Vagina (tissue), 2 donors: Measurements from ENCODE around the gene ZNF711. TPM values are rescaled to one million over a fixed set of nuclear protein-coding genes. Genes with fewer than 3 reads are reported as not detected.
"Not testable (repeated sequence)": the region's sequence is repeated elsewhere in the genome, so short reads cannot be mapped to it uniquely, and the experiment has no call there.

Experiments
- DNase-seq, 2 donors: peaks; one replicate each; pipeline ENCODE4 v3.0.0-alpha.2; 2017; ENCODE audit errors: extremely low spot score in 2 of 2
- H3K27ac ChIP-seq: fragments of 200-600 bp; sonication (generic); one replicate; pipeline ENCODE4 v1.5.1; 2019
- H3K27me3 ChIP-seq: fragments of 200-600 bp; sonication (generic); one replicate; pipeline ENCODE4 v1.5.1; 2019
- H3K36me3 ChIP-seq, 2 donors: fragments of 200-600 bp; sonication (generic); one replicate each; pipeline ENCODE4 v1.5.1; 2017 to 2019
- H3K4me1 ChIP-seq: fragments of 200-600 bp; sonication (generic); one replicate; pipeline ENCODE4 v1.5.1; 2019
- H3K4me3 ChIP-seq, 2 donors: fragments of 200-600 bp; sonication (generic); 1 replicate in 1 of 2; 2 replicates in 1 of 2; pipeline ENCODE4 v1.5.1; 2016 to 2019
- H3K9me3 ChIP-seq: fragments of 200-600 bp; sonication (generic); one replicate; pipeline ENCODE4 v1.5.1; 2019
- CTCF ChIP-seq, 3 experiments: fragments of 450-650 bp in 2 of 3; fragments of 200-600 bp in 1 of 3; sonication (generic) in 1 of 3; IDR thresholded peaks; one replicate each; pipeline ENCODE4 v1.5.1; 2017 to 2019; ENCODE audit warnings: antibody characterized with exemption in 3 of 3, mild to moderate bottlenecking in 2 of 3, moderate library complexity in 2 of 3
- POLR2A ChIP-seq, 2 donors: fragments of 450-650 bp; IDR thresholded peaks; one replicate each; pipeline ENCODE4 v1.6.1; 2017; ENCODE audit warnings: antibody characterized with exemption in 2 of 2, mild to moderate bottlenecking in 2 of 2, moderate library complexity in 2 of 2
- POLR2AphosphoS5 ChIP-seq, 2 donors: sonication (generic); formaldehyde crosslinking; IDR thresholded peaks; one replicate each; pipeline ENCODE4 v1.9.0; 2017; ENCODE audit warnings: antibody characterized with exemption in 2 of 2, mild to moderate bottlenecking in 2 of 2, low read depth in 1 of 2; ENCODE audit not compliant: insufficient read depth in 1 of 2
- intact Hi-C: fragments of 100-400 bp; cut with DNase I; formaldehyde crosslinking; loops from one replicate; pipeline ENCODE4 v1.15.1; 2023
- total RNA-seq: library from RNA; depleted of rRNA; stranded (reverse); fragments of >200 nt; gene quantifications from one replicate; pipeline ENCODE4 v1.2.3, GENCODE V29; 2016

Gene ZNF711
- total RNA-seq, 1 donor from 2014 or later, result 2.2 TPM

DNA sequence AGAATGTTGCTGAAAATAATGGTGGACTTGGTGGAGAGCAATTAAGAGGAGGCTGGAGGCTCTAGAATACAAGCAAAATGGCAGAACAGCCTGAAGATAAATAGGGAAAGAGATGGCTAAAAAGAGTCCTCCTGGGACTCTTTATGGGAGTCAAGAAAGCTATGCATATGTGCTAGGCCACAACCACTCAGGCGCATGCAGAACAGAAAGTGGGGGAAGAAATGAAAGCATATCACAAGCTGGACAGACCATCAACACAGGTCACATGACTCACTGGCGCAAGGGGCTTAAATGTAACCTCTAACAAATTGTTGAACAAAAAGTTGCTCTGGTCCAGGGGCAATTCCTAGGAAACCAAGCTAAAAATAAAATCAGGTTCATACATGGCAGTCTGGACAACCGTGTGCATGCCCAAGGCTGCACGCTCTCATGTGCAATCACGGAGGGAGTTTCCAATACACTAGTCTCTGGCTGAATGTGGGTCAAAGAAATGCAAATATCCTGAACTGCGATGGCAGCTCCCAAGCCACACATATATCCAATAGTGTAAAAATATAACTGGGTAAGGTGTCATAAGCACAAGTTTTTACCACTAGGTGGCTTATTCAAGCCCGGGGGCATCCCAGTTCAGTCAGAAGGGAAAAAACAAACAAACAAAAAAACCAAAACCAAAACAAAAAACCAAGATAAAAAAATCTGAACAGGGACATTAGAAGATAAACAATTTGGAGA, 45.4 kb downstream of the ZNF711 start:
- no peak for DNase-seq
- intact Hi-C loops, result no loop called here
- Histone ChIP-seq H3K9me3 (peaks cover 5% of the 10 kb centered on the region), H3K4me1 (no peaks in the 10 kb centered on the region), H3K27ac (no peak overlapping the region), H3K27me3 (no peaks in the 10 kb centered on the region), H3K36me3 (no peaks in the 10 kb centered on the region), H3K4me3 (no peak overlapping the region)
- TF ChIP-seq POLR2A (IDR thresholded peaks at IDR 0.05), result no peak
- no peak for TF ChIP-seq CTCF (IDR thresholded peaks at IDR 0.05)
- TF ChIP-seq POLR2AphosphoS5 (IDR thresholded peaks at IDR 0.05; ENCODE audit: insufficient read depth in 1 of 2, low read depth in 1 of 2), result no peak

DNA sequence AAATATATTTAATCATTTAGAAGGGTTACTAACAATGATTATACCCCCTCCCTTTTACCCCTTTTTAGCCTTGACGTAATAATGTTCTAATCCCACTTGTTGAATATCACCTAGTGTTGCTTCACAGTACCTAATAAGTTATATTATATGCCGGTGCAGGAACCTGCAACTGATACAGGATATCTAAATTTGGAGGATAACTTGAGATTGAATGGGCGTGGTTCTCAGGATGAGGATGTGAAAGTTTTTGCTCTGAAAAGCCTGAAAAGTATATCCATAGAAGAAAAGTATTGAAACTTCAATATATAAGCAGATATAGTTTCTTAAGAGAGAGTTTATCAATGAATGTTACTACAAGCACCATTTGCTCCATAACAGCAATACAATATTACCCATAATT, 59.8 kb downstream of the ZNF711 start:
- Histone ChIP-seq H3K4me3 (no peak overlapping the region), H3K27me3 (no peaks in the 10 kb centered on the region), H3K36me3 (no peaks in the 10 kb centered on the region), H3K9me3 (no peaks in the 10 kb centered on the region), H3K27ac (no peak overlapping the region), H3K4me1 (no peaks in the 10 kb centered on the region)
- intact Hi-C loops, result no loop called here
- TF ChIP-seq POLR2AphosphoS5 (IDR thresholded peaks at IDR 0.05; ENCODE audit: insufficient read depth in 1 of 2, low read depth in 1 of 2) (no peak), CTCF (IDR thresholded peaks at IDR 0.05) (no peak), POLR2A (IDR thresholded peaks at IDR 0.05) (no peak)
- DNase-seq, result no peak

DNA sequence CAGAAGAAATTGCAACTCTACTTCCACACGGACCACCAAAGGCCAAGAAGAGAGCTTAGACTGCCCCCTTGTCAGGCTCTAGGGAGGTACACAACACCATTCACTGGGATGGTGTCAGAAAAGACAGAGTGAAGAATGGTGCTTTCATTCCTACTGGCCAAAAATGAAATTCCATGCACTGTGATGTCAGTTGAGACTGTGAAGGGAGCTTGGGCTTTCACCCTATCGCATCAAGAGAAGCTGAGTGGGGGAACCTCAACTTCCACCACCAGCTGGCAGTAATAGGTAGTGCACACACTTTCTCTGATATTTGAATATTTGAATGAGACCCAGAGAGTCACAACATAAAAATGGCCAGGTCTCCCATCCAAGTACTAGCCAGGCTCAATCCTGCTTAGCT, 65.9 kb downstream of the ZNF711 start:
- no peak overlapping the region for H3K4me3 ChIP-seq
- no peak for DNase-seq
- intact Hi-C loops, result no loop called here
- no peaks in the 10 kb centered on the region for H3K9me3 ChIP-seq
- no peaks in the 10 kb centered on the region for H3K36me3 ChIP-seq
- TF ChIP-seq CTCF (IDR thresholded peaks at IDR 0.05), result no peak
- TF ChIP-seq POLR2AphosphoS5 (IDR thresholded peaks at IDR 0.05; ENCODE audit: insufficient read depth in 1 of 2, low read depth in 1 of 2), result no peak
- TF ChIP-seq POLR2A (IDR thresholded peaks at IDR 0.05), result no peak
- no peaks in the 10 kb centered on the region for H3K27me3 ChIP-seq
- no peaks in the 10 kb centered on the region for H3K4me1 ChIP-seq
- no peak overlapping the region for H3K27ac ChIP-seq

DNA sequence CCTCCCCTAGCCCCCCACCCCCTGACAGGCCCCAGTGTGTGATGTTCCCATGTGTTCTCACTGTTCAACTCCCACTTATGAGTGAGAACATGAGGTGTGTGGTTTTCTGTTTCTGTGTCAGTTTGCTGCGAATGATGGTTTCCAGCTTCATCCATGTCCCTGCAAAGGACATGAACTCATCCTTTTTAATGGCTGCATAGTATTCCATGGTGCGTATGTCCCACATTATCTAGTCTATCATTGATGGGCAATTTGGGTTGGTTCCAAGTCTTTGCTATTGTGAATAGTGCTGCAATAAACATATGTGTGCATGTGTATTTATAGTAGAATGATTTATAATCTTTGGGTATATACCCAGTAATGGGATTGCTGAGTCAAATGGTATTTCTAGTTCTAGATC, 67.6 kb downstream of the ZNF711 start:
- DNase-seq, intact Hi-C loops, H3K4me1 ChIP-seq, H3K9me3 ChIP-seq, H3K27me3 ChIP-seq, H3K4me3 ChIP-seq, H3K27ac ChIP-seq, H3K36me3 ChIP-seq: not testable (repeated sequence)

Other genes with a start within 250 kb of the ZNF711 start
- 9.3 TPM for gene APOOL, start 240.1 kb upstream of the ZNF711 start, total RNA-seq
- not detected for gene SATL1, start 212 bp upstream of the ZNF711 start, total RNA-seq
- 18.7 TPM for gene POF1B, start 135.7 kb downstream of the ZNF711 start, total RNA-seq